B cell (primary cell): Measurements from ENCODE around the gene RPH3AL. TPM values are rescaled to one million over a fixed set of nuclear protein-coding genes. Genes with fewer than 3 reads are reported as not detected.

Experiments used
- ATAC-seq: fragments of 200-7000 bp; cut with Tn5 transposase; one replicate; pipeline ENCODE4 v1.10.0; 2021; ENCODE audit warnings: low read depth, mild to moderate bottlenecking, moderate number of reproducible peaks, moderate library complexity
- CTCF ChIA-PET: fragments of 350-600 bp; sonication (Branson Sonifier 250); formaldehyde crosslinking; loops from one replicate; lab custom pipeline; 2021; ENCODE audit warnings: antibody characterized with exemption, inconsistent platforms; lab: Charles Lee
- POLR2A ChIA-PET: fragments of 350-600 bp; sonication (Branson Sonifier 250); formaldehyde crosslinking; loops from one replicate; lab custom pipeline; 2021; ENCODE audit warnings: antibody characterized with exemption; lab: Charles Lee
- DNase-seq: peaks from one replicate; pipeline ENCODE4 v3.0.0; 2013
- H2AFZ ChIP-seq: 2 replicates; pipeline ENCODE4 v1.6.1; 2012; ENCODE audit warnings: mild to moderate bottlenecking, low read depth, low read length; ENCODE audit not compliant: insufficient read depth, poor library complexity, severe bottlenecking
- H3K27ac ChIP-seq, 2 donors: 1 replicate in 1 of 2; 2 replicates in 1 of 2; pipeline ENCODE4 v1.5.1; 2012 to 2013; ENCODE audit warnings: low read length in 2 of 2, mild to moderate bottlenecking in 2 of 2, moderate library complexity in 1 of 2
- H3K27me3 ChIP-seq, 4 experiments: fragments of 200-600 bp in 1 of 4; sonication (generic) in 1 of 4; replicated peaks in 1 of 4; 1 replicate in 2 of 4; 2 replicates in 2 of 4; pipeline versions ENCODE4 v1.6.1 to v1.7.0; 2013 to 2016; ENCODE audit warnings: low read length in 3 of 4, mild to moderate bottlenecking in 2 of 4, mixed read lengths in 1 of 4, moderate library complexity in 1 of 4; ENCODE audit not compliant: insufficient read depth in 4 of 4, control insufficient read depth in 3 of 4; ENCODE audit errors: control extremely low read depth in 1 of 4
- H3K36me3 ChIP-seq, 2 experiments: replicated peaks in 1 of 2; 1 replicate in 1 of 2; 2 replicates in 1 of 2; pipeline versions ENCODE4 v1.6.1 to v1.7.1; 2013; ENCODE audit warnings: low read length in 1 of 2; ENCODE audit not compliant: insufficient read depth in 2 of 2, control insufficient read depth in 1 of 2; ENCODE audit errors: control extremely low read depth in 1 of 2, extremely low read depth in 1 of 2
- H3K4me1 ChIP-seq, 2 donors: fragments of 200-600 bp in 1 of 2; sonication (generic) in 1 of 2; 1 replicate in 1 of 2; 2 replicates in 1 of 2; pipeline versions ENCODE4 v1.5.1 to v1.6.1; 2013 to 2017; ENCODE audit warnings: low read length in 2 of 2; ENCODE audit not compliant: control insufficient read depth in 2 of 2, insufficient read depth in 2 of 2
- H3K4me2 ChIP-seq: replicated peaks from 2 replicates; pipeline ENCODE3; 2012; ENCODE audit warnings: mild to moderate bottlenecking, low read depth, low read length; ENCODE audit not compliant: poor library complexity, severe bottlenecking
- H3K4me3 ChIP-seq, 5 experiments: fragments of 200-600 bp in 1 of 5; sonication (generic) in 1 of 5; 1 replicate in 3 of 5; 2 replicates in 2 of 5; pipeline versions ENCODE4 v1.5.1 to v1.7.0; 2011 to 2016; ENCODE audit warnings: low read length in 4 of 5, mild to moderate bottlenecking in 4 of 5, low read depth in 2 of 5, control low read depth in 1 of 5, moderate library complexity in 1 of 5; ENCODE audit not compliant: insufficient read depth in 1 of 5; ENCODE audit errors: control extremely low read depth in 1 of 5, extremely low read depth in 1 of 5
- H3K79me2 ChIP-seq: fragments of 200-600 bp; sonication (generic); one replicate; pipeline ENCODE4 v1.6.0; 2016; ENCODE audit warnings: low read length; ENCODE audit not compliant: control insufficient read depth, insufficient read depth
- H3K9ac ChIP-seq: fragments of 200-600 bp; sonication (generic); 2 replicates; pipeline ENCODE4 v1.6.1; 2017; ENCODE audit warnings: mild to moderate bottlenecking, low read length, moderate library complexity
- H3K9me3 ChIP-seq, 3 donors: one replicate each; pipeline versions ENCODE4 v1.6.1 to v1.7.1; 2013; ENCODE audit warnings: low read length in 2 of 3; ENCODE audit not compliant: control insufficient read depth in 2 of 3, insufficient read depth in 1 of 3; ENCODE audit errors: control extremely low read depth in 1 of 3
- H4K20me1 ChIP-seq: 2 replicates; pipeline ENCODE4 v1.6.0; 2012; ENCODE audit warnings: mild to moderate bottlenecking, low read length; ENCODE audit not compliant: insufficient read depth, control insufficient read depth, poor library complexity, severe bottlenecking
- H3K27ac Mint-ChIP-seq: one replicate; pipeline ENCODE4 v1.8.0; 2021; ENCODE audit warnings: mixed read lengths
- H3K27me3 Mint-ChIP-seq: one replicate; pipeline ENCODE4 v1.8.0; 2021; ENCODE audit warnings: mixed read lengths
- H3K4me1 Mint-ChIP-seq: one replicate; pipeline ENCODE4 v1.8.0; 2021; ENCODE audit warnings: mixed read lengths
- H3K4me3 Mint-ChIP-seq: one replicate; pipeline ENCODE4 v1.8.0; 2021; ENCODE audit warnings: mixed read lengths
- H3K9me3 Mint-ChIP-seq: one replicate; pipeline ENCODE4 v1.8.0; 2022; ENCODE audit warnings: mixed read lengths; ENCODE audit not compliant: insufficient read depth
- CTCF ChIP-seq: fragments of 200-600 bp; IDR thresholded peaks from one replicate; pipeline ENCODE4 v1.8.0; 2022; ENCODE audit warnings: antibody characterized with exemption, mild to moderate bottlenecking
- EZH2 ChIP-seq: IDR thresholded peaks from 2 replicates; pipeline ENCODE4 v1.6.1; 2012; ENCODE audit warnings: borderline replicate concordance, low read depth, mild to moderate bottlenecking, moderate library complexity, low read length; ENCODE audit not compliant: insufficient read depth, poor library complexity, severe bottlenecking
- WGBS: methylation state at CpG from one replicate; pipeline ENCODE4 v1.1.5; 2013; ENCODE audit warnings: missing lambda C conversion rate; ENCODE audit not compliant: insufficient coverage; 5-methylcytosine and 5-hydroxymethylcytosine counted together
- intact Hi-C: fragments of 100-400 bp; cut with micrococcal nuclease; formaldehyde crosslinking; loops from one replicate; pipeline ENCODE4 v1.10.0; 2022
- polyA plus RNA-seq: library from polyadenylated mRNA; depleted of rRNA; stranded (reverse); fragments of >200 nt; gene quantifications from 2 replicates; pipeline ENCODE4 v1.2.3, GENCODE V29; 2012
- total RNA-seq, 2 donors: library from RNA; stranded (reverse); fragments of 120-200 nt in 1 of 2; gene quantifications; 1 replicate in 1 of 2; 2 replicates in 1 of 2; pipeline versions ENCODE4 v1.2.3 to v1.2.4, GENCODE V29; 2013 to 2022

RPH3AL gene
- total and polyA plus RNA-seq, 2 donors (not counting 1 experiment from before 2014, with no cell fraction given), result 10.8 to 13.3 TPM

- no peak for TF ChIP-seq CTCF
- no peak for TF ChIP-seq EZH2
- no peak overlapping the region for H3K4me3 ChIP-seq
- no peaks in the 10 kb centered on the region for H4K20me1 ChIP-seq
- H3K9me3 ChIP-seq, result peaks cover 0 to 17% (median 0%) of the 10 kb centered on the region in 3 donors
- no peak overlapping the region for H3K9ac ChIP-seq
- 79% methylated on average over 3 of the region's 11 CpGs for WGBS
- no peak overlapping the region for H2AFZ ChIP-seq
- H3K27me3 ChIP-seq, result peaks cover 0 to 8% (median 0%) of the 10 kb centered on the region in 4 experiments
- no peaks in the 10 kb centered on the region for H3K36me3 ChIP-seq
- H3K4me3 Mint-ChIP-seq, result no peak overlapping the region
- H3K4me1 ChIP-seq, result no peaks in the 10 kb centered on the region
- intact Hi-C loops, result no loop called here
- no peaks in the 10 kb centered on the region for H3K27me3 Mint-ChIP-seq
- H3K9me3 Mint-ChIP-seq, result no peaks in the 10 kb centered on the region
- H3K79me2 ChIP-seq, result no peaks in the 10 kb centered on the region
- H3K4me1 Mint-ChIP-seq, result no peaks in the 10 kb centered on the region
- ATAC-seq, result no peak
- no peak for DNase-seq
- no peak overlapping the region for H3K4me2 ChIP-seq
- H3K27ac ChIP-seq, result no peak overlapping the region
- CTCF ChIA-PET, result no interaction called here
- no peak overlapping the region for H3K27ac Mint-ChIP-seq
- POLR2A ChIA-PET, result no interaction called here
These were observed 119.1 kb downstream of the RPH3AL start for GRCh38 chr17:233473-233941.

GRCh38 chr17:231966-232807, 120.4 kb downstream of the RPH3AL start:
- no peak overlapping the region for H3K4me3 ChIP-seq
- DNase-seq (no peak), ATAC-seq (no peak)
- H3K9me3 ChIP-seq, result peaks cover 0 to 17% (median 0%) of the 10 kb centered on the region in 3 donors
- no peaks in the 10 kb centered on the region for H3K27me3 Mint-ChIP-seq
- TF ChIP-seq CTCF, result no peak
- TF ChIP-seq EZH2, result no peak
- ChIA-PET CTCF (no interaction called here), POLR2A (no interaction called here)
- no peak overlapping the region for H3K4me2 ChIP-seq
- H3K27ac Mint-ChIP-seq, result no peak overlapping the region
- no peaks in the 10 kb centered on the region for H4K20me1 ChIP-seq
- WGBS, result 81% methylated on average over 22 of the region's 24 CpGs
- no peaks in the 10 kb centered on the region for H3K36me3 ChIP-seq
- H2AFZ ChIP-seq, result no peak overlapping the region
- H3K4me3 Mint-ChIP-seq, result no peak overlapping the region
- H3K79me2 ChIP-seq, result no peaks in the 10 kb centered on the region
- H3K4me1 Mint-ChIP-seq, result no peaks in the 10 kb centered on the region
- H3K9ac ChIP-seq, result no peak overlapping the region
- no peaks in the 10 kb centered on the region for H3K4me1 ChIP-seq
- H3K9me3 Mint-ChIP-seq, result no peaks in the 10 kb centered on the region
- peaks cover 0 to 8% (median 0%) of the 10 kb centered on the region in 4 experiments for H3K27me3 ChIP-seq
- no peak overlapping the region for H3K27ac ChIP-seq
- intact Hi-C loops, result no loop called here
